Vagina (tissue), 2 donors: Measurements from ENCODE around the gene SEMA6D. TPM values are rescaled to one million over a fixed set of nuclear protein-coding genes. Genes with fewer than 3 reads are reported as not detected.

Experiments
- DNase-seq, 2 donors: peaks; one replicate each; pipeline ENCODE4 v3.0.0-alpha.2; 2017; ENCODE audit errors: extremely low spot score in 2 of 2
- H3K27ac ChIP-seq: fragments of 200-600 bp; sonication (generic); one replicate; pipeline ENCODE4 v1.5.1; 2019
- H3K27me3 ChIP-seq: fragments of 200-600 bp; sonication (generic); one replicate; pipeline ENCODE4 v1.5.1; 2019
- H3K36me3 ChIP-seq, 2 donors: fragments of 200-600 bp; sonication (generic); one replicate each; pipeline ENCODE4 v1.5.1; 2017 to 2019
- H3K4me1 ChIP-seq: fragments of 200-600 bp; sonication (generic); one replicate; pipeline ENCODE4 v1.5.1; 2019
- H3K4me3 ChIP-seq, 2 donors: fragments of 200-600 bp; sonication (generic); 1 replicate in 1 of 2; 2 replicates in 1 of 2; pipeline ENCODE4 v1.5.1; 2016 to 2019
- H3K9me3 ChIP-seq: fragments of 200-600 bp; sonication (generic); one replicate; pipeline ENCODE4 v1.5.1; 2019
- POLR2A ChIP-seq, 2 donors: fragments of 450-650 bp; IDR thresholded peaks; one replicate each; pipeline ENCODE4 v1.6.1; 2017; ENCODE audit warnings: antibody characterized with exemption in 2 of 2, mild to moderate bottlenecking in 2 of 2, moderate library complexity in 2 of 2
- POLR2AphosphoS5 ChIP-seq, 2 donors: sonication (generic); formaldehyde crosslinking; IDR thresholded peaks; one replicate each; pipeline ENCODE4 v1.9.0; 2017; ENCODE audit warnings: antibody characterized with exemption in 2 of 2, mild to moderate bottlenecking in 2 of 2, low read depth in 1 of 2; ENCODE audit not compliant: insufficient read depth in 1 of 2
- intact Hi-C: fragments of 100-400 bp; cut with DNase I; formaldehyde crosslinking; loops from one replicate; pipeline ENCODE4 v1.15.1; 2023
- total RNA-seq: library from RNA; depleted of rRNA; stranded (reverse); fragments of >200 nt; gene quantifications from one replicate; pipeline ENCODE4 v1.2.3, GENCODE V29; 2016
- TF ChIP-seq, protein P1 (sequence below), 3 experiments: fragments of 450-650 bp in 2 of 3; fragments of 200-600 bp in 1 of 3; sonication (generic) in 1 of 3; IDR thresholded peaks; one replicate each; pipeline ENCODE4 v1.5.1; 2017 to 2019; ENCODE audit warnings: antibody characterized with exemption in 3 of 3, mild to moderate bottlenecking in 2 of 3, moderate library complexity in 2 of 3

The SEMA6D gene
- total RNA-seq, 1 donor from 2014 or later = 34.9 TPM

DNA sequence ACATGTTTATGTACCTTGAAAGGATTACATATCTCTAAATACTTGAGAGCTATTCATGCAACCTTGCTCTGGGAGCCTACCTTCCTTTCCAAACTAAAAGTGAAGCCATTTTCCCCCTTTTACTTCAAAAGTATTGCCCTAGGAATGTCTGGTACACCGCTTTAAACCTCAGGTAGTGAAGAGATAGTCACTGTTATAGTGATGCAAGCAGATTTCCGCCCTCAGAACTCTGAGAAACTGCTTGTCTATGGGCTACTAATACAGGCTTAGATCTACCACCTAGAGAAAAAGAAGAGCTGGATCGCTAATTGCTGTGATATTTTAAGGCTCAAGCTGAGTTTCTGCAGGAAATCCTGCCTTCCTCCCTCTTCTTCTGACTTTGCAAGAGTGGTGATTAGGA lies 78.6 kb downstream of the SEMA6D start:
- Histone ChIP-seq H3K27ac (no peak overlapping the region), H3K4me1 (peaks cover 6% of the 10 kb centered on the region), H3K4me3 (no peak overlapping the region), H3K9me3 (no peaks in the 10 kb centered on the region), H3K36me3 (no peaks in the 10 kb centered on the region), H3K27me3 (no peaks in the 10 kb centered on the region)
- intact Hi-C loops = no loop called here
- no peak for TF ChIP-seq POLR2AphosphoS5 (IDR thresholded peaks at IDR 0.05; ENCODE audit: insufficient read depth in 1 of 2, low read depth in 1 of 2)
- TF ChIP-seq, protein P1, sequence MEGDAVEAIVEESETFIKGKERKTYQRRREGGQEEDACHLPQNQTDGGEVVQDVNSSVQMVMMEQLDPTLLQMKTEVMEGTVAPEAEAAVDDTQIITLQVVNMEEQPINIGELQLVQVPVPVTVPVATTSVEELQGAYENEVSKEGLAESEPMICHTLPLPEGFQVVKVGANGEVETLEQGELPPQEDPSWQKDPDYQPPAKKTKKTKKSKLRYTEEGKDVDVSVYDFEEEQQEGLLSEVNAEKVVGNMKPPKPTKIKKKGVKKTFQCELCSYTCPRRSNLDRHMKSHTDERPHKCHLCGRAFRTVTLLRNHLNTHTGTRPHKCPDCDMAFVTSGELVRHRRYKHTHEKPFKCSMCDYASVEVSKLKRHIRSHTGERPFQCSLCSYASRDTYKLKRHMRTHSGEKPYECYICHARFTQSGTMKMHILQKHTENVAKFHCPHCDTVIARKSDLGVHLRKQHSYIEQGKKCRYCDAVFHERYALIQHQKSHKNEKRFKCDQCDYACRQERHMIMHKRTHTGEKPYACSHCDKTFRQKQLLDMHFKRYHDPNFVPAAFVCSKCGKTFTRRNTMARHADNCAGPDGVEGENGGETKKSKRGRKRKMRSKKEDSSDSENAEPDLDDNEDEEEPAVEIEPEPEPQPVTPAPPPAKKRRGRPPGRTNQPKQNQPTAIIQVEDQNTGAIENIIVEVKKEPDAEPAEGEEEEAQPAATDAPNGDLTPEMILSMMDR (IDR thresholded peaks at IDR 0.05) = no peak
- no peak for TF ChIP-seq POLR2A (IDR thresholded peaks at IDR 0.05)
- no peak for DNase-seq

DNA sequence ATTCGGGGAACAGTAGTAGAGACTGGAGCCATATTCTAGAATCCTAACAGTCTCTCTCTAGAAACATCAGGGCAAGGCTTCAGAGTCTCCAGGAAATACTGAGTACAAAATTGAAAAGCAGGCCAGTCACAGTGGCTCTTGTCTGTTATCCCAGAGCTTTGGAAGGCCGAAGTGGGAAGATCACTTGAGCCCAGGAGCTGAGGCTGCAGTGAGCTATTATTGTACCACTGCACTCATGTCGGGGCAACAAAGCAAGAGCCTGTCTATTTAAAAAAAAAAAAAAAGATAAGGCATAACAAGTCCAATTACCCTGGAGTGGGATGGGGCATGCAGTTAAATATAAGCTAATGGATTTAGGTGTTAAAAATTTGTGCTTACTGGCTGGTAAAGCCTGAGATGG lies 79.0 kb downstream of the SEMA6D start:
- Histone ChIP-seq H3K27me3 (no peaks in the 10 kb centered on the region), H3K9me3 (no peaks in the 10 kb centered on the region), H3K36me3 (no peaks in the 10 kb centered on the region), H3K4me1 (peaks cover 6% of the 10 kb centered on the region), H3K4me3 (no peak overlapping the region), H3K27ac (no peak overlapping the region)
- TF ChIP-seq POLR2AphosphoS5 (IDR thresholded peaks at IDR 0.05; ENCODE audit: insufficient read depth in 1 of 2, low read depth in 1 of 2) (no peak), POLR2A (IDR thresholded peaks at IDR 0.05) (no peak)
- TF ChIP-seq, protein P1 (IDR thresholded peaks at IDR 0.05) = no peak
- DNase-seq = no peak
- intact Hi-C loops = no loop called here

DNA sequence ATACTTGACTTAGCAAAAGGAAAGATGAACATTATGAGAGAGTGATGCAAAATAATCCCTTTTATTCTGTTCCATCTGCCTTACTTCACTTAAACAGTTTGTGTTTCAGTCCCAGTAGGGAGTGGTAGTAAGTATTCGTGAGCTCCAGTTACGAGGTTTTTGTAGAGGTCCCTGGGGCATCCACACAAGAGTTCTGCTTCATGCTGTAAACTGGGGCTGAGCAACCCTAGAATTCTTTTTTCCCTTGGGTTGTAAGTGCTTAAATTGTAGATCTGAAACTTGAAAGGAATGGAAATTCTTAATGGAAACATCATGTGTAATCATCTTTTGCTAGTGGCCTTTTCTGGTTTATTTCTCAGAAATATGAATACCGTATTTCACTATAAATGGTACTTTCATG lies 79.5 kb downstream of the SEMA6D start:
- DNase-seq = no peak

DNA sequence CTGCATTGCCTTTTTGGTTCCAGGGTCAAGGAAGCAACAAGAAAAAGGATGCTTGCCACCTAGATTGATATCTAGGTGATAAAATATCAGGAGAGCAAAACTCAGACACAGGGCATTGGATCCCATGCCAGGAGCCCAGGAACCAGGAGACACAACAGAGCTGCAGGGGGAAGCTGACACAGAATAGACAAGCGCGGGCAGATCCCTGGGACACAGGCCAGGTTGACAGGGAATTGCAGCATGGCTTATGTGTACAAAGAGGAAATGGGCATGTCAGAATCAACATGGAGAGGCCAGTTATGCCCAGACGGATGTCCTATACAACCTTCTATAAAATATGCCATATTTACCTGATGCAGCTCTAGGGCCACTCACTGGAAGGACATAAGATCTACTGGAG lies 84.2 kb downstream of the SEMA6D start:
- Histone ChIP-seq H3K4me1 (no peaks in the 10 kb centered on the region), H3K36me3 (no peaks in the 10 kb centered on the region), H3K27me3 (no peaks in the 10 kb centered on the region), H3K4me3 (no peak overlapping the region), H3K27ac (no peak overlapping the region), H3K9me3 (no peaks in the 10 kb centered on the region)
- DNase-seq = no peak
- peak in 1 of 2 donors; percentile 12 for TF ChIP-seq POLR2AphosphoS5 (IDR thresholded peaks at IDR 0.05; ENCODE audit: insufficient read depth in 1 of 2, low read depth in 1 of 2)
- TF ChIP-seq, protein P1 (IDR thresholded peaks at IDR 0.05) = no peak
- intact Hi-C loops = no loop called here

More for the DNA sequence above, 79.5 kb downstream of the SEMA6D start:
- Histone ChIP-seq H3K27me3 (no peaks in the 10 kb centered on the region), H3K4me3 (no peak overlapping the region), H3K4me1 (peaks cover 6% of the 10 kb centered on the region), H3K27ac (no peak overlapping the region), H3K9me3 (no peaks in the 10 kb centered on the region), H3K36me3 (no peaks in the 10 kb centered on the region)
- intact Hi-C loops = no loop called here
- no peak for TF ChIP-seq POLR2AphosphoS5 (IDR thresholded peaks at IDR 0.05; ENCODE audit: insufficient read depth in 1 of 2, low read depth in 1 of 2)
- TF ChIP-seq, protein P1 (IDR thresholded peaks at IDR 0.05) = no peak
- no peak for TF ChIP-seq POLR2A (IDR thresholded peaks at IDR 0.05)

DNA sequence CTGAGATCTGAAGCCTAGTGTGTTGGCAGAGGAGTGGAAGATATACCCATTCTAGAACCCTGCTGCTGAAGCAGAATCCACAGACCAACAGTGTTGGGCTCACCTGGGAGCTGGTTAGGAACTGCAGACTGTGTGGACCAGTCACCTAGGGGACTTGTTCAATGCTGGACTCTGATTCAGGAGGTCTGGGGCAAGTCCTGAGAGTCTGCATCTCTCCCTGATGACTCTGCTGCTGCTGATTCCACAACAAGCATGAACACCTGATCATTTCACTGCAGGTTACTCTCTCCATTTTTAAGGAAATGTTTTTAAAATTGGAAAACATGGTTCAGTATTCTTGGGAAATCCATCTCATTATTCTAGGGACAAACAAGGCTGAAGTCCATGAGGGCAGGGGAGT lies 84.9 kb downstream of the SEMA6D start:
- Histone ChIP-seq H3K9me3 (no peaks in the 10 kb centered on the region), H3K4me1 (no peaks in the 10 kb centered on the region), H3K4me3 (no peak overlapping the region), H3K27ac (no peak overlapping the region), H3K27me3 (no peaks in the 10 kb centered on the region), H3K36me3 (no peaks in the 10 kb centered on the region)
- no peak for DNase-seq
- intact Hi-C loops = no loop called here
- no peak for TF ChIP-seq POLR2A (IDR thresholded peaks at IDR 0.05)
- no peak for TF ChIP-seq POLR2AphosphoS5 (IDR thresholded peaks at IDR 0.05; ENCODE audit: insufficient read depth in 1 of 2, low read depth in 1 of 2)
- TF ChIP-seq, protein P1 (IDR thresholded peaks at IDR 0.05) = no peak
